ENCODE measurements around the gene CCDC40. TPM values are rescaled to one million over a fixed set of nuclear protein-coding genes. Genes with fewer than 3 reads are reported as not detected.
A peak's percentile ranks its signal among the peaks of the same experiment; 100 is the strongest.

CCDC40 gene
- total and polyA plus RNA-seq, 2 of the 13 experiments (the other 11 are each of a cell fraction or from before 2014, with no cell fraction given): 4.1 to 5.5 TPM

DNA sequence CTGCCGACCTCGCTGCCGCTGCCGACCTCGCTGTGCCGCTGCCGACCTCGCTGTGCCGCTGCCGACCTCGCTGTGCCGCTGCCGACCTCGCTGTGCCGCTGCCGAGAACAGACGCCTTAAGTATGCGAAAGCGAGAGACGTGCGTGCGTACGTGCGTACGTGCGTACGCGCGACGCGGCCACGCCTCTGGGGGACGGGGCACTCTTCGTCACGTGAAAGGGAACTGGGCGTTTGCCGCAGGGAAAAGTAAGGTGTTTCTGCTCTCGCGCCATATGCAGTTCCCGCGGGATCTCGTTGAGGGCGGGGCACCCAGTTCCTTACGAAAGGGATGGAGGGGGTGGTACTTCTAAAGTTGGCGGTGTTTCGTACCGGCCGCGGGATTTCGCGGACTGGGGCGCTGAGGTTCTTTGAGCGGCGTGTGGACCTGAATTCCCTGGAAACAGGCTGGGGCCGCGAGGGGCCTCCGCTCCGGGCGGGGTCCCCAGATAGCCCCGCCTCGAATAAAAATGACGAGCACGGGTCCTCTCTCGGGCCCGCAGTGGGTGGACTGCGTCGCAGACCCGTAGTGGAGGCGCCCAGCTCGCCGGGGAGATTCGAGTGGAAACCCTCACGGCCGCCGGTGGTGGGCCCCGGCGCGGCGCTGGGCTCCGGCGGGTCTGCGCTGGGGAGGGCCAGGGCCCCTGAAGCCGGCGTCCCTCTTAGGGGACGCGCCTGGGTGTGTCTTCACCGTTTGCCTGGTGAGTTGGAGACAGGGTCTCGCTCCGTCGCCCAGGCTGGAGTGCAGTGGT is 110.8 kb downstream of the CCDC40 start, which contains the start of gene EIF4A3 (continued):
- TF ChIP-seq PCBP1 (IDR thresholded peaks at IDR 0.05; ENCODE audit: borderline replicate concordance, low read depth, low read length) (0 out of 2 replicates have a peak, but pooled peaks have one; percentile 67), ZNF343 (CRISPR knock-in tag; IDR thresholded peaks at IDR 0.05) (peak; percentile 94), ZNF484 (CRISPR knock-in tag; IDR thresholded peaks at IDR 0.05; ENCODE audit: borderline replicate concordance, low read depth) (no peak), SNAPC4 (CRISPR knock-in tag; IDR thresholded peaks at IDR 0.05) (no peak), AFF4 (CRISPR knock-in tag; IDR thresholded peaks at IDR 0.05) (0 out of 2 replicates have a peak, but pooled peaks have one; percentile 13), PAWR (CRISPR knock-in tag; IDR thresholded peaks at IDR 0.05; ENCODE audit: borderline replicate concordance) (no peak), ZNF280D (CRISPR knock-in tag; IDR thresholded peaks at IDR 0.05) (no peak), SMAD3 (CRISPR knock-in tag; IDR thresholded peaks at IDR 0.05) (0 out of 2 replicates have a peak, but pooled peaks have one; percentile 58)
- TF ChIP-seq, protein P1, sequence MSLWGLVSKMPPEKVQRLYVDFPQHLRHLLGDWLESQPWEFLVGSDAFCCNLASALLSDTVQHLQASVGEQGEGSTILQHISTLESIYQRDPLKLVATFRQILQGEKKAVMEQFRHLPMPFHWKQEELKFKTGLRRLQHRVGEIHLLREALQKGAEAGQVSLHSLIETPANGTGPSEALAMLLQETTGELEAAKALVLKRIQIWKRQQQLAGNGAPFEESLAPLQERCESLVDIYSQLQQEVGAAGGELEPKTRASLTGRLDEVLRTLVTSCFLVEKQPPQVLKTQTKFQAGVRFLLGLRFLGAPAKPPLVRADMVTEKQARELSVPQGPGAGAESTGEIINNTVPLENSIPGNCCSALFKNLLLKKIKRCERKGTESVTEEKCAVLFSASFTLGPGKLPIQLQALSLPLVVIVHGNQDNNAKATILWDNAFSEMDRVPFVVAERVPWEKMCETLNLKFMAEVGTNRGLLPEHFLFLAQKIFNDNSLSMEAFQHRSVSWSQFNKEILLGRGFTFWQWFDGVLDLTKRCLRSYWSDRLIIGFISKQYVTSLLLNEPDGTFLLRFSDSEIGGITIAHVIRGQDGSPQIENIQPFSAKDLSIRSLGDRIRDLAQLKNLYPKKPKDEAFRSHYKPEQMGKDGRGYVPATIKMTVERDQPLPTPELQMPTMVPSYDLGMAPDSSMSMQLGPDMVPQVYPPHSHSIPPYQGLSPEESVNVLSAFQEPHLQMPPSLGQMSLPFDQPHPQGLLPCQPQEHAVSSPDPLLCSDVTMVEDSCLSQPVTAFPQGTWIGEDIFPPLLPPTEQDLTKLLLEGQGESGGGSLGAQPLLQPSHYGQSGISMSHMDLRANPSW (CRISPR knock-in tag; IDR thresholded peaks at IDR 0.05; ENCODE audit: borderline replicate concordance): peak; percentile 83; the same call in 1 of the 2 replicates
- TF ChIP-seq, protein P2, sequence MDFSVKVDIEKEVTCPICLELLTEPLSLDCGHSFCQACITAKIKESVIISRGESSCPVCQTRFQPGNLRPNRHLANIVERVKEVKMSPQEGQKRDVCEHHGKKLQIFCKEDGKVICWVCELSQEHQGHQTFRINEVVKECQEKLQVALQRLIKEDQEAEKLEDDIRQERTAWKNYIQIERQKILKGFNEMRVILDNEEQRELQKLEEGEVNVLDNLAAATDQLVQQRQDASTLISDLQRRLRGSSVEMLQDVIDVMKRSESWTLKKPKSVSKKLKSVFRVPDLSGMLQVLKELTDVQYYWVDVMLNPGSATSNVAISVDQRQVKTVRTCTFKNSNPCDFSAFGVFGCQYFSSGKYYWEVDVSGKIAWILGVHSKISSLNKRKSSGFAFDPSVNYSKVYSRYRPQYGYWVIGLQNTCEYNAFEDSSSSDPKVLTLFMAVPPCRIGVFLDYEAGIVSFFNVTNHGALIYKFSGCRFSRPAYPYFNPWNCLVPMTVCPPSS (IDR thresholded peaks at IDR 0.05): no peak
